Testis (tissue), 2 donors: ENCODE measurements around the gene LRRC18.

Experiments
- POLR2A ChIP-seq: fragments of 450-650 bp; IDR thresholded peaks from one replicate; pipeline ENCODE4 v1.6.1; 2017; ENCODE audit warnings: antibody characterized with exemption, mild to moderate bottlenecking, moderate library complexity
- TF ChIP-seq, protein P1 (sequence below), 3 experiments: fragments of 450-650 bp in 2 of 3; fragments of 200-600 bp in 1 of 3; sonication (generic) in 1 of 3; IDR thresholded peaks; one replicate each; pipeline ENCODE4 v1.5.1; 2016 to 2019; ENCODE audit warnings: antibody characterized with exemption in 3 of 3, mild to moderate bottlenecking in 2 of 3, moderate library complexity in 1 of 3

DNA sequence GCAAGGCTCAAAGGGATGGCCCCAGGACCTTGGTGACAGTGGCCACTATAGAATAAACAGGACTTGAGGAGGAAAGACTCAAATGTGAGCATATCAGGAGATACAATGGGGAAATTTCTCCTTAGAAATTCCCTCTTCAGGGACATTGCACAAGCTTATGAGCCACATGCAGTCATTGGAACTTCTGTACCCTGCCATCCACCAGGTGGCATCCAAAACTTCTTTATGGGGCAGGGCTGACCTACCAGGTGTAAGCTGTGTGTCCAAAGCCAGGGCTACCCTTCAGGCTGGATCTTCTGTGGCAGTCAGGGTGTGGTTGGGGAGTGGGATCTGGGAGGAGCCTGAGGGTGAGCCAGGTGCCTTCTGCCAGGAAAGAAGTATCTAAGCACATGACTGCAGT is 36.6 kb upstream of the LRRC18 start:
- TF ChIP-seq, protein P1, sequence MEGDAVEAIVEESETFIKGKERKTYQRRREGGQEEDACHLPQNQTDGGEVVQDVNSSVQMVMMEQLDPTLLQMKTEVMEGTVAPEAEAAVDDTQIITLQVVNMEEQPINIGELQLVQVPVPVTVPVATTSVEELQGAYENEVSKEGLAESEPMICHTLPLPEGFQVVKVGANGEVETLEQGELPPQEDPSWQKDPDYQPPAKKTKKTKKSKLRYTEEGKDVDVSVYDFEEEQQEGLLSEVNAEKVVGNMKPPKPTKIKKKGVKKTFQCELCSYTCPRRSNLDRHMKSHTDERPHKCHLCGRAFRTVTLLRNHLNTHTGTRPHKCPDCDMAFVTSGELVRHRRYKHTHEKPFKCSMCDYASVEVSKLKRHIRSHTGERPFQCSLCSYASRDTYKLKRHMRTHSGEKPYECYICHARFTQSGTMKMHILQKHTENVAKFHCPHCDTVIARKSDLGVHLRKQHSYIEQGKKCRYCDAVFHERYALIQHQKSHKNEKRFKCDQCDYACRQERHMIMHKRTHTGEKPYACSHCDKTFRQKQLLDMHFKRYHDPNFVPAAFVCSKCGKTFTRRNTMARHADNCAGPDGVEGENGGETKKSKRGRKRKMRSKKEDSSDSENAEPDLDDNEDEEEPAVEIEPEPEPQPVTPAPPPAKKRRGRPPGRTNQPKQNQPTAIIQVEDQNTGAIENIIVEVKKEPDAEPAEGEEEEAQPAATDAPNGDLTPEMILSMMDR (IDR thresholded peaks at IDR 0.05): peak in 2 of 3 experiments; percentile 20 to 48
- TF ChIP-seq POLR2A: no peak
